NCI-H2227 treated with DMSO at 0.1 percent for 48 hours (cell line): ENCODE data around the gene IFT80.
A peak's percentile ranks its signal among the peaks of the same experiment; 100 is the strongest.

Experiments used
- DNase-seq: peaks from one replicate; lab custom pipeline; 2025; lab: John Stamatoyannopoulos, UW

The IFT80 gene

GRCh38 chr3:160400702-160401150 lies 1.7 kb upstream of the IFT80 start:
- DNase-seq, result no peak

GRCh38 chr3:160400030-160400701 lies 1.1 kb upstream of the IFT80 start:
- DNase-seq, result peak; percentile 40

GRCh38 chr3:160398820-160399124 lies 253 bp downstream of the IFT80 start:
- no peak for DNase-seq

GRCh38 chr3:160395297-160395696 lies 3.7 kb downstream of the IFT80 start:
- DNase-seq, result no peak

DNA sequence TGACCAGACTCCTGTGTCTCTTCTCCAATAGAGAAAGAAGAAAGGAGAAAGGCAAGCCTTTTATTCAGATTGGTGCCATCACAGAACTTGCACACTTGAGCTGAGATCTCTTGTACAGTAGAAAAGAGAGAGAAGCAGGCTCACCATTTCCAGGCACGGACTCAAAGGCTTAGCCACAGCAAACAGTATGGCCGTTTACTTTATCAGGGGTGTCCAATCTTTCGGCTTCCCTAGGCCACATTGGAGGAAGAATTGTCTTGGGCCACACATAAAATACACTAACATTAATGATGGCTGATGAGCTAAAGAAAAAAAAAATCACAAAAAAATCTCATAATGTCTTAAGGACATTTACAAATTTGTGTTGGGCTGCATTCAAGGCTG lies 5.0 kb downstream of the IFT80 start:
- no peak for DNase-seq

DNA sequence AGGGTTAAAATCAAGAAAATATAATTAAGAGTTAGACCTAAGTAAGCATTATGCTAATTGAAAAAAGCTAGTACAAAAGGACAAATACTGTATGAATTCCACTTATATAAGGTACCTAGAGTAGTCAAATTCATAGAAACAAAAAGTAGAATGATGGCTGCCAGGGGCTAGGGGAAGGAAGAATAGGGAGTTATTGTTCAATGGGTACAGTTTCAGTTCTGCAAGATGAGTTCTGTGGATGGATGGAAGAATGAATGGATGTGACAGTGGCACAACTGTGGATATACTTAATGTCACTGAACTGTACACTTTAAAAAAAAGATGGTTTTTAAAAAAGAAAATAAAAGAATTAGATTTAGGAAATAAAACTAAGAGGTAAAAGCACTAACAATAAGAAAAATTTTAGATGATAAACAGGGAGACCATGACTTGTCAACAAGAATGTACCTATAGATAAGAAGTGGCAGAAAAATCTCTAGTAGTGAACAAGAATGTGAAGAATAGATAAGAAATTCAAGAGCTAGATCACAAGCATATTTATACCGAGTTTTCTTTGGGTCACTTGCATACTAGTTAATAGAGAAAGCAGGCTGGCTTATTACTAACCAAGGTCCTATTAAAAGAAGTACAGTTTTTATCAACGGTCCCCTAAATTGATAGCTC lies 5.5 kb downstream of the IFT80 start:
- DNase-seq, result no peak

DNA sequence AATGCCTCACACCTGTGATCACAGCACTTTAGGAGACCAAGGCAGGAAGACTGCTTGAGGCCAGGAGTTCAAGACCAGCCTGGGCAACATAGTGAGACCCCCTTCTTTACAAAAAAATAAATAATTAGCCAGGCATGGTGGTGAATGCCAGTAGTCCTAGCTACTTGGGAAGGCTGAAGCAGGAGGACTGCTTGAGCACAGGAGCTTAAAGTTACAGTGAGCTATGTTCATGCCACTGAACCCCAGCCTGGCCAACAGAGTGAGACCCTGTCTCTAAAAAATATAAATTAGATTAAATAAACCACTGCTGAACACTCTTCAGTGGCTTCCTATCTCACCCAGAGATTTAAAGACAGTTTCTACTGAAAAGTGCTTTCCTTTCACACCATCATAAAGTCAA lies 6.2 kb downstream of the IFT80 start:
- no peak for DNase-seq

- DNase-seq, result no peak
These were observed 8.4 kb downstream of the IFT80 start for GRCh38 chr3:160390565-160391138.

DNA sequence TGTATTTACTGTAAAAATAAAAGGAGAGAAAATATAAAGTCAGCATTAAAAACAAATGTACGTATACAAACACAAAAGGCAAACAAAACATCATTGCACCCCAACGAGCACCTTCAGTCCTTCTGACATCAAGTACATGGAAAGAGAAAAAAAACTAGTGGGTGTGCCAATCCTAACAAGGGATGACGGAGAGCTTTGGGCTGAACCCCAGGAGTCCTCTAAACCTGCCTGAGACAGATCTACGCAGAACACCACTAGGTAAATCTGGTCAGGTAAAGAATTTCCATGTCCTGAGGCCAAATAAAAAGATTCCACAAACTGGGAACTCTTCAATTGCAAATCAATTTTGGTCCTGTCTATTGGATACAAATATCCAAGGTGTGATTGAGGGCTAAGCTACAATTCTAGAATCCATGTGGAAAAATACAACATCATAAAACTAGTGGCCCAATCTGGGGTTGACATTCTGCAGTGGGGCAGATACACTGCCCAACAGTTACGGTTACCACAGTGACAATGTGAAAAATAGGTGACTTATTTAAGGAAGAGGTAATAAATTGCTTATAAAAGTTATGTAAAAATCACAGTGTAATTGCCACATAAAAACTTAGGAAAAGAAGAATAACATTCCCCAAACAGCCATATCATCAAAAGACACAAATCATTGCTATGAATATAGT lies 14.2 kb downstream of the IFT80 start:
- no peak for DNase-seq

- DNase-seq, result no peak
These were observed 17.6 kb downstream of the IFT80 start for GRCh38 chr3:160381470-160381869.

GRCh38 chr3:160379628-160380214 lies 19.3 kb downstream of the IFT80 start:
- no peak for DNase-seq

DNA sequence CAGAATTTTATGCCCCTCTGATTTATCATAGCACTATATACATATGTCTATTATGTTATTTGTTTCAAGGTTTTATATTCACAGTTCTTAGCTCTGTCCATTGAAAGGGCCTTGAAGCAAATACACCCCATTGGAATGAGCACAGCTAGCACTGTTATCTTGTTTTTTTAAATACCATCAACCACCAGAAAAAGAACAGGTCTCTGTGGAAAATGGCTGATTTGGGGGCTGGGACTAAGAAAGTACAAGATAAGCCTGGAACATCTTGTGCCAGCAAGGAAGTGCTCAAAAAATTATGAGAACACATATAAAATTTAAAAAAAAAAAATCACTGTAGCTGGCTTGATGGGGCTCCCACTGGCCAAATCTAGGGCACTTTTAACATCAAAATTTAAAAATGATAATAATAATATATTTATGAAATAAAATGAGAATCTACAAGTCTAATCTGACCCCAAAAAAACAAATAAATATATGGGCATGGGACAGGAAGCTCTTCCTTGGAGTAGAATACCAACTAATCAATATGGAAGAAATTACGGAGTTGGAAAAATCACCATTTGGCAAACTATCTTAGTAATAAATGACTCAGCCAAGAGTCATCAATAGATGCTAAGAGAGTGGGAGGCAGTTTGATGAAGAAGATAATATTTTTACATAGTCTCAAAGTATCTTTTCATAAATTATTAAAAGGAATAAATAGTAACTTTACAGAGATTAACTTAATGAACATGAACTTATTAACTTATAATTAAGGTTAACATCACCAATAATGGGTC lies 20.5 kb downstream of the IFT80 start:
- no peak for DNase-seq

DNA sequence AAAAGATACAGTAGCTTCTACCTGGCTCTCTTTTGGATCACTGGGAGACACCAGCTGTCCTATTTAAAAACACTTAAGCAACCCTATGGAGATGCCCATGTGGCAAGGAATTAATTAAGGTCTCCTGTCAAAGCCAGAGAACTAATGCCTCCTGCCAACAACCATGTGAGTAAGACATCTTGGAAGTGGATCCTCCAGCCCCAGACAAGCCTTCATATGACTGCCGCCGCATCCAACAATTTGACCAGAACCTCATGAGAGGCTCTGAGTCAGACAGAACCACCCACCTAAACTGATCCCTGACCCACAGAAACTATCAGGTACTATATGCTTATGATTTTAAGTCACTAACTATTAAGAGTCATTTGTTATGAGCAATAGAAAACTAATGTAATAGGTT lies 22.3 kb downstream of the IFT80 start:
- no peak for DNase-seq

GRCh38 chr3:160374925-160375324 lies 24.1 kb downstream of the IFT80 start:
- DNase-seq, result no peak

GRCh38 chr3:160374472-160374871 lies 24.6 kb downstream of the IFT80 start:
- DNase-seq, result no peak

DNA sequence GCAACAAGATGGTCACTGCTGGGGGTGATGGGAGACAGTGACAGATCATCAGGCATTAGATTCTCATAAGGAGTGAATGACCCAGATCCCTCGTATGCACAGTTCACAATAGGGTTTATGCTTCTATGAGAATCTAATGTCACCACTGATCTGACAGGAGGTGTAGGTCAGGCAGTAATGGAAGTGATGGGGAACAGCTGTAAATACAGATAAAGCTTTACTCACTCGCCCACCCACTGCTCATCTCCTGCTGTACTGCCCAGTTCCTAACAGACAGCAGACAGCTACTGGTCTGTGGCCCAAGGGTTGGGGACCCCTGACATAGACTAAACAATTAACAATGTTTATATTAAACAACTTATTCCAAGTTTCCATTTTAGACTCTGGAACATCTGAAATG lies 25.4 kb downstream of the IFT80 start:
- DNase-seq, result no peak

- no peak for DNase-seq
These were observed 26.2 kb downstream of the IFT80 start for GRCh38 chr3:160372780-160373179.

DNA sequence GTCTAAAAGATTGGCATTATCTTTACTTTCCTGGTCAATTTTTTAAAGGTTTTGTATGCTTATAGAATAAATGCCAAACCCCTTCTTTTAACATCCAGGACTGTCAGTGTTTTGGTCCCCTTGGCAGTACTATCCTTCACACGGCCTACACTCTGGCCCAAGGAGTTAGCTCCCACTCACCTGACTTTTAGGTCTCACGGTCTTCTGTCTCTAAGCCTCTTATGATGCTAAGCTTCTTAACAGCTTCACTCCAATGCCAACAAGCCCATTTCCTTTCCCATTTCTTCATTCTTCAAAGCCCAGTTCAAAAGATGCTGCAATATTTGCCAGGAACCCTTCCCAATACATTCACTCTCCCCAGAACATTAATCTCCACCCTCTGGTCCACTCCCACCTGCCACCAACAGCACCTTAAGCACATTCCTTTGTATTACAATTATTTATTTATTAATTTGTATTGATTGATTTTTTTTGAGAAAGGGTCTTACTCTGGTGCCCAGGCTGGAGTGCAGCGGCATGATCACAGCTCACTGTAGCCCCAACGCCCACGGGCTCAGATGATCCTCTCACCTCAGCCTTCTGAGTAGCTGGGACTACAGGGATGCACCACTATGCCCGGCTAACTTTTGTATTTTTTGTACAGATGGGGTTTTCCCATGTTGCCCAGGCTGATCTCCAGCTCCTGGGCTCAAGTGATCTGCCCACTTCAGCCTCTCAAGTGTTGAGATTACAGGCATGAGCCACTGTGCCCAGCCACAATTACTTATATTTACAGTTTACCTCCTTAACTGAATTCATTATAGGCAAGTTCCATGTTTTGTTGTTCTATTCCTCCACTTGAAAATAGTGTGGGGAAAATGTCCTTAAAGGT lies 27.8 kb downstream of the IFT80 start:
- no peak for DNase-seq

DNA sequence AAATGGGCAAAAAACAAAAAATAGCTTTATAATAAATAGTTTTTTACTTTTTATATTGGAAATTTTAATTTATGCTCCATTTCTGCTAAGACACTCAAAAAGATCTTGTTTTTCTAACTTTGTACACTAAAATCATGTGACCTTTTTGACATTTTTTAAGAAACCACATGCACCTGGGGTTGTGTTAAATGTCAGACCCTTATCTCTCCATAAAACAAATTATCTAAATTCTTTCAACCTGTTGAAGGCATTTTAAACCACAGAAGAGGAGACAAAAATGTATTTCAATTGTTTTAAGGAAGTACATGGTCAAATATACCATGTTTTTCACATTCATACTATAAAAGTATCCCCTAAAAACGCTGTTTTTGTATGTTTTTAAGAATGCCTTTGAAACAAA lies 29.2 kb downstream of the IFT80 start:
- DNase-seq, result no peak

DNA sequence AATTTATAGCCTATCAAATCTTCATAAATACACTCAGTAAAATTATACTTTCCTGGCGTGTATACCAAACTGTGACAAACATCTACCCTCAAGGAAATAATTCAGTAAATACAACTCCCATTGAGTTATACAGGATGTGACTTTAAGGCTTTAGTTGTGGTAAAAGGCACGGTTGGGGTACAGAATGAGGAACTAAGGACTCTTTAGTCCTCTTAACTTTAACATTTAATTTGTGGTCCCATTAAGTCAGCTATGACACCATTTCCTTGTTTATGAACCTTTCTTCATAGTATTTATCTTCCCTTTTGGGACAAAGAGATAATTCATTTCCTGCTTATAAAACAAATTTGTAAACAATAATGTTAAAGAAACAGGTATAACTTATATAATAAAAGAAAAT lies 30.2 kb downstream of the IFT80 start:
- DNase-seq, result no peak
